OCI-LY7 (cell line): ENCODE data around the gene SYNM. TPM values are rescaled to one million over a fixed set of nuclear protein-coding genes. Genes with fewer than 3 reads are reported as not detected.

Experiments
- BruUV-seq: library from RNA; stranded (reverse); fragments of 400-500 nt; replicated peaks from 2 replicates; lab custom pipeline; 2021; lab: Mats Ljungman, UMichigan
- CTCF ChIA-PET: fragments of 300-600 bp; sonication (Branson Sonifier 250); formaldehyde crosslinking; loops from one replicate; lab custom pipeline; 2022; ENCODE audit warnings: antibody characterized with exemption; ENCODE audit not compliant: unreplicated experiment; lab: Charles Lee
- POLR2A ChIA-PET: fragments of 300-600 bp; sonication (Branson Sonifier 250); formaldehyde crosslinking; loops from one replicate; lab custom pipeline; 2022; ENCODE audit warnings: antibody characterized with exemption; lab: Charles Lee
- DNase-seq: peaks from one replicate; pipeline ENCODE4 v3.0.0-alpha.2; 2015; ENCODE audit warnings: low spot score
- H2AFZ ChIP-seq: fragments of 200-600 bp; sonication (generic), shearing (Covaris generic); 2 replicates; pipeline ENCODE4 v1.6.1; 2014; ENCODE audit warnings: mild to moderate bottlenecking, antibody characterized with exemption, low read length, moderate library complexity
- H3K27ac ChIP-seq: fragments of 200-600 bp; sonication (generic); 2 replicates; pipeline ENCODE4 v1.5.1; 2014; ENCODE audit warnings: mixed run types, low read depth, mild to moderate bottlenecking, moderate library complexity, low read length, inconsistent platforms; ENCODE audit not compliant: poor library complexity, severe bottlenecking
- H3K36me3 ChIP-seq: fragments of 200-600 bp; sonication (generic); 2 replicates; pipeline ENCODE4 v1.6.1; 2014; ENCODE audit warnings: mild to moderate bottlenecking, antibody characterized with exemption, low read length, moderate library complexity, mixed read lengths; ENCODE audit not compliant: insufficient read depth
- H3K4me1 ChIP-seq: fragments of 200-600 bp; sonication (generic); 2 replicates; pipeline ENCODE4 v1.5.1; 2014; ENCODE audit warnings: mild to moderate bottlenecking, low read length; ENCODE audit not compliant: insufficient read depth, poor library complexity, severe bottlenecking
- H3K4me2 ChIP-seq: fragments of 200-600 bp; sonication (generic); 2 replicates; pipeline ENCODE4 v1.6.1; 2014; ENCODE audit warnings: mild to moderate bottlenecking, low read length
- H3K4me3 ChIP-seq: fragments of 200-600 bp; sonication (generic); 2 replicates; pipeline ENCODE4 v1.5.1; 2014; ENCODE audit warnings: mild to moderate bottlenecking, low read depth, low read length; ENCODE audit not compliant: poor library complexity, severe bottlenecking
- H3K79me2 ChIP-seq: fragments of 200-600 bp; sonication (generic); 2 replicates; pipeline ENCODE4 v1.6.1; 2016; ENCODE audit warnings: low read depth, mild to moderate bottlenecking, low read length, moderate library complexity, mixed read lengths; ENCODE audit not compliant: insufficient read depth
- H3K9me2 ChIP-seq: fragments of 200-600 bp; sonication (generic); 2 replicates; pipeline ENCODE4 v1.6.1; 2016; ENCODE audit warnings: mild to moderate bottlenecking, low read length, mixed read lengths; ENCODE audit not compliant: insufficient read depth
- H3K9me3 ChIP-seq: fragments of 200-600 bp; sonication (generic); 2 replicates; pipeline ENCODE4 v1.6.1; 2014; ENCODE audit warnings: mild to moderate bottlenecking, mixed run types, low read length, mixed read lengths
- H4K20me1 ChIP-seq: fragments of 200-600 bp; sonication (generic); 2 replicates; pipeline ENCODE4 v1.6.1; 2014; ENCODE audit warnings: mild to moderate bottlenecking, antibody characterized with exemption, low read length, moderate library complexity, mixed read lengths; ENCODE audit not compliant: insufficient read depth
- CTCF ChIP-seq: fragments of 200-600 bp; sonication (generic); conservative IDR thresholded peaks from 2 replicates; pipeline ENCODE4 v1.5.1; 2014; ENCODE audit warnings: mild to moderate bottlenecking, antibody characterized with exemption, low read length, moderate library complexity, mixed read lengths
- EZH2phosphoT487 ChIP-seq: fragments of 200-600 bp; sonication (generic); IDR thresholded peaks from 2 replicates; pipeline ENCODE4 v1.6.1; 2018; ENCODE audit warnings: low read depth, borderline replicate concordance, mild to moderate bottlenecking, mixed run types, antibody characterized with exemption, low read length, moderate library complexity, mixed read lengths
- intact Hi-C: fragments of 100-400 bp; cut with micrococcal nuclease; formaldehyde crosslinking; loops from one replicate; pipeline ENCODE4 v1.10.0; 2022; ENCODE audit not compliant: unreplicated experiment
- total RNA-seq, 2 experiments: library from RNA; depleted of rRNA in 1 of 2; stranded (reverse); fragments of >200 nt in 1 of 2; shearing (Covaris generic) in 1 of 2; gene quantifications; 2 replicates each; pipeline ENCODE4 v1.2.3, GENCODE V29; 2014 to 2022

The SYNM gene
- total RNA-seq, 2 experiments from 2014 or later, result 0.08 to 0.41 TPM

GRCh38 chr15:99139276-99139675, 34.4 kb downstream of the SYNM start:
- H3K4me1 ChIP-seq, result no peaks in the 10 kb centered on the region
- no peaks in the 10 kb centered on the region for H3K79me2 ChIP-seq
- no peak overlapping the region for H2AFZ ChIP-seq
- H3K4me3 ChIP-seq, result no peak overlapping the region
- H3K9me2 ChIP-seq, result no peaks in the 10 kb centered on the region
- no peaks in the 10 kb centered on the region for H3K9me3 ChIP-seq
- no peak overlapping the region for H3K27ac ChIP-seq
- no peaks in the 10 kb centered on the region for H3K36me3 ChIP-seq
- intact Hi-C loops, result no loop called here
- BruUV-seq, result no TSS peak
- no peaks in the 10 kb centered on the region for H4K20me1 ChIP-seq
- ChIA-PET POLR2A (no interaction called here), CTCF (no interaction called here)
- TF ChIP-seq EZH2phosphoT487 (no peak), CTCF (no peak)
- DNase-seq, result no peak
- H3K4me2 ChIP-seq, result no peak overlapping the region

GRCh38 chr15:99140590-99140989, 35.7 kb downstream of the SYNM start:
- intact Hi-C loops, result no loop called here
- H3K4me2 ChIP-seq, result no peak overlapping the region
- DNase-seq, result no peak
- H4K20me1 ChIP-seq, result no peaks in the 10 kb centered on the region
- no peaks in the 10 kb centered on the region for H3K36me3 ChIP-seq
- POLR2A ChIA-PET, result interaction anchor here (0.7 kb wide), 1 partner anchor 81 kb away, joined by 4 read pairs; no protein-coding TSS in a partner anchor
- TF ChIP-seq CTCF, result no peak
- TF ChIP-seq EZH2phosphoT487, result no peak
- H2AFZ ChIP-seq, result no peak overlapping the region
- H3K9me3 ChIP-seq, result no peaks in the 10 kb centered on the region
- H3K79me2 ChIP-seq, result no peaks in the 10 kb centered on the region
- no peak overlapping the region for H3K27ac ChIP-seq
- no peaks in the 10 kb centered on the region for H3K9me2 ChIP-seq
- BruUV-seq, result no TSS peak
- CTCF ChIA-PET, result no interaction called here
- no peak overlapping the region for H3K4me3 ChIP-seq
- no peaks in the 10 kb centered on the region for H3K4me1 ChIP-seq

- Histone ChIP-seq H3K4me2 (no peak overlapping the region), H3K36me3 (no peaks in the 10 kb centered on the region), H3K4me1 (no peaks in the 10 kb centered on the region), H3K79me2 (no peaks in the 10 kb centered on the region), H3K4me3 (no peak overlapping the region), H2AFZ (no peak overlapping the region), H4K20me1 (no peaks in the 10 kb centered on the region), H3K9me2 (no peaks in the 10 kb centered on the region), H3K27ac (no peak overlapping the region), H3K9me3 (no peaks in the 10 kb centered on the region)
- no peak for TF ChIP-seq CTCF
- TF ChIP-seq EZH2phosphoT487, result no peak
- CTCF ChIA-PET, result no interaction called here
- POLR2A ChIA-PET, result interaction anchor here (0.7 kb wide), 1 partner anchor 731 kb away, joined by 3 read pairs; no protein-coding TSS in a partner anchor
- no TSS peak for BruUV-seq
- intact Hi-C loops, result no loop called here
- no peak for DNase-seq
Observed at GRCh38 chr15:99141943-99142342, 37.1 kb downstream of the SYNM start.
